ENCODE measurements around the gene C1orf116.
"Not testable (repeated sequence)": the region's sequence is repeated elsewhere in the genome, so short reads cannot be mapped to it uniquely, and the experiment has no call there.

C1orf116 gene

GRCh38 chr1:207058878-207059867 is 26.6 kb upstream of the C1orf116 start:
- no peak for DNase-seq (ENCODE audit: low read depth)

- no peak for DNase-seq (ENCODE audit: low read depth)
These were observed 25.7 kb upstream of the C1orf116 start for GRCh38 chr1:207058252-207058651.

GRCh38 chr1:207056673-207057072 is 24.1 kb upstream of the C1orf116 start:
- DNase-seq (ENCODE audit: low read depth): no peak

- no peak for DNase-seq (ENCODE audit: low read depth)
These were observed 22.9 kb upstream of the C1orf116 start for GRCh38 chr1:207055386-207056001.

GRCh38 chr1:207054491-207054890 is 21.9 kb upstream of the C1orf116 start:
- no peak for DNase-seq (ENCODE audit: low read depth)

- DNase-seq (ENCODE audit: low read depth): peak; percentile 91
These were observed 20.6 kb upstream of the C1orf116 start, which contains the start of gene PFKFB2 for GRCh38 chr1:207052911-207053769. Gene PFKFB2 (plus strand): TSS chr1:207053275. CDS start chr1:207054718, 1,443 bp downstream.

- peak; percentile 11 for DNase-seq (ENCODE audit: low read depth)
These were observed 18.8 kb upstream of the C1orf116 start, which contains the start of gene YOD1 for GRCh38 chr1:207051191-207051943. Gene YOD1 (minus strand): TSS chr1:207051208. CDS start chr1:207051030, 178 bp downstream.

- peak; percentile 88 for DNase-seq (ENCODE audit: low read depth)
These were observed 18.1 kb upstream of the C1orf116 start for GRCh38 chr1:207050480-207051190.

- DNase-seq (ENCODE audit: low read depth): no peak
These were observed 17.4 kb upstream of the C1orf116 start for GRCh38 chr1:207049974-207050391.

GRCh38 chr1:207049514-207049913 is 17.0 kb upstream of the C1orf116 start:
- no peak for DNase-seq (ENCODE audit: low read depth)

- no peak for DNase-seq (ENCODE audit: low read depth)
These were observed 16.5 kb upstream of the C1orf116 start for GRCh38 chr1:207049054-207049453.

GRCh38 chr1:207048041-207048440 is 15.5 kb upstream of the C1orf116 start:
- DNase-seq (ENCODE audit: low read depth): no peak

- DNase-seq (ENCODE audit: low read depth): no peak
These were observed 14.9 kb upstream of the C1orf116 start for GRCh38 chr1:207047505-207047904.

GRCh38 chr1:207045453-207045852 is 12.9 kb upstream of the C1orf116 start:
- no peak for DNase-seq (ENCODE audit: low read depth)

- DNase-seq (ENCODE audit: low read depth): not testable (repeated sequence)
These were observed 8.8 kb upstream of the C1orf116 start for GRCh38 chr1:207041397-207041796.

GRCh38 chr1:207040181-207040533 is 7.6 kb upstream of the C1orf116 start:
- DNase-seq (ENCODE audit: low read depth): no peak

- DNase-seq (ENCODE audit: low read depth): no peak
These were observed 7.0 kb upstream of the C1orf116 start for GRCh38 chr1:207039380-207040180.

- no peak for DNase-seq (ENCODE audit: low read depth)
These were observed 4.3 kb upstream of the C1orf116 start for GRCh38 chr1:207036865-207037264.

- DNase-seq (ENCODE audit: low read depth): no peak
These were observed 3.5 kb upstream of the C1orf116 start for GRCh38 chr1:207035877-207036551.

Measured in activated T-cell treated with anti-CD3 and anti-CD28 coated beads for 48 hours (primary cell).